SK-N-SH (cell line): Measurements from ENCODE around the gene AKR7A2.

Experiments
- CHD2 ChIP-seq: fragments of 150-350 bp; IDR thresholded peaks from 2 replicates; pipeline ENCODE4 v1.6.1; 2018; ENCODE audit warnings: low read length; ENCODE audit not compliant: partially characterized antibody
- EP300 ChIP-seq, 2 experiments: IDR thresholded peaks; 2 replicates each; pipeline versions ENCODE4 v1.4.0 to v1.6.1; 2012; ENCODE audit warnings: borderline replicate concordance in 1 of 2, low read depth in 1 of 2, low read length in 1 of 2
- FOXJ3 ChIP-seq: sonication (generic); formaldehyde crosslinking; IDR thresholded peaks from 2 replicates; pipeline ENCODE4 v1.5.1; 2020; ENCODE audit warnings: mild to moderate bottlenecking, missing genetic modification reagents
- JUND ChIP-seq: IDR thresholded peaks from 2 replicates; pipeline ENCODE4 v1.4.0; 2012
- MEF2A ChIP-seq: IDR thresholded peaks from 2 replicates; pipeline ENCODE4 v1.4.0; 2012; ENCODE audit warnings: low read depth, borderline replicate concordance
- NFIC ChIP-seq: IDR thresholded peaks from 2 replicates; pipeline ENCODE4 v1.4.0; 2012; ENCODE audit warnings: borderline replicate concordance
- RAD21 ChIP-seq: IDR thresholded peaks from 2 replicates; pipeline ENCODE4 v1.6.1; 2012; ENCODE audit warnings: mild to moderate bottlenecking, low read length
- RCOR1 ChIP-seq: fragments of 150-350 bp; IDR thresholded peaks from 2 replicates; pipeline ENCODE4 v1.6.1; 2017; ENCODE audit warnings: antibody characterized with exemption, low read length
- RFX5 ChIP-seq: IDR thresholded peaks from 2 replicates; pipeline ENCODE4 v1.6.1; 2012; ENCODE audit warnings: mild to moderate bottlenecking, improper control_type of control experiment, low read length
- SMC3 ChIP-seq: IDR thresholded peaks from 2 replicates; pipeline ENCODE4 v1.6.1; 2012; ENCODE audit warnings: low read depth, low read length, improper control_type of control experiment
- TAF1 ChIP-seq: IDR thresholded peaks from 2 replicates; pipeline ENCODE4 v1.6.1; 2012; ENCODE audit warnings: low read depth, mild to moderate bottlenecking, low read length, moderate library complexity, borderline replicate concordance
- TF ChIP-seq, protein P1 (sequence below): fragments of 200-600 bp; sonication (generic); IDR thresholded peaks from 2 replicates; pipeline ENCODE4 v1.6.1; 2017; ENCODE audit warnings: antibody characterized with exemption, mild to moderate bottlenecking, moderate library complexity
- TF ChIP-seq, protein P2 (sequence below): fragments of 150-350 bp; IDR thresholded peaks from 2 replicates; pipeline ENCODE4 v1.6.1; 2016; ENCODE audit warnings: mild to moderate bottlenecking, low read depth, low read length

DNA sequence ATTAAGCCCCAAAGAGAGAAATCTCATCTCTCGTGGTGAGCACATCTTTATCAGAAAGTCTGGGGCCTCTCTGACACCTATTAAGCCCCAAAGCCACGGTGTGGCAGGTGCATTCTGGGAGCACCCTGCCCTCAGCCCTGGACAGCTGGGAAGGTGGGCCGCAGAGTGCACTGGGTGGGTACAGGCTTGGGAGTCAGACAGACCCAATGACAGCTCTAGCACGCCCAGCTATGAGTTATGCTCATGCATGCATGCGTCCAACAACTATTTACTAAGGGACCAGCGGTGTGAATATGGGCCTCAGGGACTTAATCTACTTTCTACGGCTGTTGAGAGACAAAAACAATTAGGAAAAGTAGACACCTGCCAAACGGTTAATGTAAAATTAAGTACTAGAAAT lies 46.8 kb upstream of the AKR7A2 start:
- TF ChIP-seq, protein P1, sequence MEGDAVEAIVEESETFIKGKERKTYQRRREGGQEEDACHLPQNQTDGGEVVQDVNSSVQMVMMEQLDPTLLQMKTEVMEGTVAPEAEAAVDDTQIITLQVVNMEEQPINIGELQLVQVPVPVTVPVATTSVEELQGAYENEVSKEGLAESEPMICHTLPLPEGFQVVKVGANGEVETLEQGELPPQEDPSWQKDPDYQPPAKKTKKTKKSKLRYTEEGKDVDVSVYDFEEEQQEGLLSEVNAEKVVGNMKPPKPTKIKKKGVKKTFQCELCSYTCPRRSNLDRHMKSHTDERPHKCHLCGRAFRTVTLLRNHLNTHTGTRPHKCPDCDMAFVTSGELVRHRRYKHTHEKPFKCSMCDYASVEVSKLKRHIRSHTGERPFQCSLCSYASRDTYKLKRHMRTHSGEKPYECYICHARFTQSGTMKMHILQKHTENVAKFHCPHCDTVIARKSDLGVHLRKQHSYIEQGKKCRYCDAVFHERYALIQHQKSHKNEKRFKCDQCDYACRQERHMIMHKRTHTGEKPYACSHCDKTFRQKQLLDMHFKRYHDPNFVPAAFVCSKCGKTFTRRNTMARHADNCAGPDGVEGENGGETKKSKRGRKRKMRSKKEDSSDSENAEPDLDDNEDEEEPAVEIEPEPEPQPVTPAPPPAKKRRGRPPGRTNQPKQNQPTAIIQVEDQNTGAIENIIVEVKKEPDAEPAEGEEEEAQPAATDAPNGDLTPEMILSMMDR: no peak
- TF ChIP-seq SMC3: no peak
- TF ChIP-seq RFX5: no peak
- no peak for TF ChIP-seq JUND
- no peak for TF ChIP-seq TAF1
- TF ChIP-seq, protein P2, sequence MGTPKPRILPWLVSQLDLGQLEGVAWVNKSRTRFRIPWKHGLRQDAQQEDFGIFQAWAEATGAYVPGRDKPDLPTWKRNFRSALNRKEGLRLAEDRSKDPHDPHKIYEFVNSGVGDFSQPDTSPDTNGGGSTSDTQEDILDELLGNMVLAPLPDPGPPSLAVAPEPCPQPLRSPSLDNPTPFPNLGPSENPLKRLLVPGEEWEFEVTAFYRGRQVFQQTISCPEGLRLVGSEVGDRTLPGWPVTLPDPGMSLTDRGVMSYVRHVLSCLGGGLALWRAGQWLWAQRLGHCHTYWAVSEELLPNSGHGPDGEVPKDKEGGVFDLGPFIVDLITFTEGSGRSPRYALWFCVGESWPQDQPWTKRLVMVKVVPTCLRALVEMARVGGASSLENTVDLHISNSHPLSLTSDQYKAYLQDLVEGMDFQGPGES: no peak
- no peak for TF ChIP-seq RCOR1
- no peak for TF ChIP-seq EP300 (IDR thresholded peaks at IDR 0.05; ENCODE audit: borderline replicate concordance in 1 of 2, low read depth in 1 of 2, low read length in 1 of 2)
- no peak for TF ChIP-seq CHD2
- TF ChIP-seq MEF2A: no peak
- no peak for TF ChIP-seq NFIC
- TF ChIP-seq FOXJ3: no peak
- no peak for TF ChIP-seq RAD21
